Activated CD8-positive, alpha-beta memory T cell treated with anti-CD3 and anti-CD28 coated beads for 1 hour (primary cell): ENCODE measurements around the gene GORASP1.

Experiments used
- DNase-seq, 2 donors: peaks; one replicate each; pipeline ENCODE4 v3.0.0-alpha.2; 2020; ENCODE audit warnings: low read depth in 1 of 2; ENCODE audit errors: extremely low read depth in 1 of 2

The GORASP1 gene

DNA sequence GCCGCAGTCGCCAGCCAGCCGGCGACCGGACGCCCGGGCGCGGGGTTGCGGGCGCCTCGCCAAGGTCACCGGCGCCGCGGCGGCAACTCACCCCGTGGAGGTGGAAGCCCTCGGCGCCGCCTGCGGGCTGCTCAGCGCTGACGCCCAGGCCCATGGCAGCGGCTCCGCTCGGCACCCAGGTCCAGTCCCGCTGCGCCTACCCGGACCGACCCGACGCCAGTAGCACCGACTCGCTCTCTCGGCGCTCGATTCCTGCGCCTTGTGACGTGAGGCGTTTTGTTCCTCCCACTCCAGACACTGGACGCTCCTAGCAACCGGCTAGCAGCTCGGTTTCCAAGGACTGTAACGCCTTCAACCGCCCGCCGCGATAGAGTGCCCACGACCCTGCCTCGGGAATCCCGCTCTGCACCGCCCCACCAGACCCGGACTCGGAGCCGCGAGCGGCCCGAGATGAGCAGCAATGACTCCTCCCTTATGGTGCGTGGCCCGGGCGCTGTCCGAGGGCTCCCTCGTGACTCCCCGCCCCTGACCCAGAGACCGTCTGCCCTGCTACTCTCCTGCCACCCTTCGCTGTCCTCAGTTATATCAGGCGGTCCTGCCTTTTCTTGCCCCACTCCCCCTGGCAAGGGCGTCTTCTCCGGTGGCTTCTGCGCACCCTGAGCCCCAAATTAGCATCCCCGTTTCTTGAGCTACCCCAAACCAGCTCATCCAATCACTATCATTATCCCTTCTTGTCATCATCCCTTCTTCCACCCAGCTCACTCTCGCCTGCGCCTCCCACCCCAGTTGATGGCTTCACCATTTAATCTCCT is at the start of gene GORASP1, which contains the start of gene TTC21A:
TSS of gene GORASP1 (minus strand) at position 240 of the 812 bp plus-strand sequence. CDS start at position 154, 86 bp downstream.
TSS of gene TTC21A (plus strand) at position 293 of the 812 bp plus-strand sequence. CDS start at position 451, 158 bp downstream.
- DNase-seq, result peak; percentile 35 to 36

DNA sequence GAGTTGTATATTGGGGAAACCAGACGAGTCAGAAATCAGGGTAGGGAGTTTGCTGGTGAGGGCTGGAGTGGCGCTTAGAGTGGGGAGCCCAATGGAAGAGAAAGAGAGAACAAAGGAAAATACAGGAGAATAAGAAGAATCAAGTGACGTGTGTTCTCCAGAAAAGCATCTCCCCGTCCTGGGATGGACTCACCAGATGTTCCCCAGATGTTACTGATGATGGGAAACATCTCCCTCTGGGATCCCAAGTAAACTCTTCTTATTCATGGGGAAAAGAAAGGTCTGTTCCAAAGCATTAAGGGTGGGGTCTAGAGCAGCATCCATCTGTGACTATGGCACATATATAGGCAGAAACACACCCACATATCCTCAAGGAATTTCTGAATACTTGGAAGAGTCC is 49.0 kb upstream of the GORASP1 start:
- no peak for DNase-seq

GRCh38 chr3:39154280-39155021 is 47.0 kb upstream of the GORASP1 start:
- DNase-seq, result no peak

DNA sequence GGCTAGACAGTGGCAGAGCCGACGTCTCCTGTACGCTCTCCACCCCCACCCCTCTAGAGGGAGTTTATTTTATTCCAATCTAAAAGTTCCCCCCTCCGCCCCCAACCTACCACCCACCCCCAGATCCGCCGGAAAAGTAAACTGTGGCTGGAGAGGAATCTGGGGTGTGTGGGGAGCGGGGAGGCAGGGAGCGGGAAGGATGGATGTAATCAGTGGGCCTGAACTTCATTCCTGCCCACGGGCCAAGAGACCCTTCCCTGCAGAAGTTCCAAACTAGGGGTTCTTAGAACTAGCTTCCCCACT is 46.5 kb upstream of the GORASP1 start:
- no peak for DNase-seq

- no peak for DNase-seq
Observed at GRCh38 chr3:39150803-39151631, 43.6 kb upstream of the GORASP1 start.

DNA sequence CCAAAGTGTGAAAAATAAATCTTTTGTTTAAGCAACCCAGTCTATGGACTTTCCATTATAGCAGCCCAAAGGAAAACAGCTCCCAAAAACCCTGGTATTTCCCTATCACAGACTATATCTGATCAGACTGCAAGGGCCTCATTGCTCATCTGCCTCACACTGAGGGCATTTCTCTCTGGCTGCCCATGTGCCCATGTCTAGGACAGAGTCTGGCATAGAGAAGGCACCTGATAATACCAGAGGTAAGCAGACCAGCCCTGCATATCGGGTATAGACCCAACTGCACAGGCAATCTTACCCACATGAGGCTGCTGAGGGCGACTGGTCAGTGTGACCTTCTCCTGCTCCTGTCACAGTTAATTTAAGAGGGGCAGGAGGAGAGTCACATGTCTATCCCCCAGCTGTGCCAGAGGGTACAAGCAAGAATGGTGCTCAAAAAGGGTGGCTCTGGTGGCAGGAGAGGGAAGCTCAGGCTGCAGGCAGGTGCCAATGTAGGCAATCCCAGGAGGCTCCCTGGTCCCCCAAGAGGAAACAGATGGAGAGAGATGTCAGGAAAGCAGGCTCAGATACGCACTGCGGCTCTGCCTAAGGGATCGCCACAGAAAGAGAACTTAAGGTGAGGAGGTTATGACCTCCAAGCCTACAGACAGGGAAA is 42.8 kb upstream of the GORASP1 start:
- no peak for DNase-seq

DNA sequence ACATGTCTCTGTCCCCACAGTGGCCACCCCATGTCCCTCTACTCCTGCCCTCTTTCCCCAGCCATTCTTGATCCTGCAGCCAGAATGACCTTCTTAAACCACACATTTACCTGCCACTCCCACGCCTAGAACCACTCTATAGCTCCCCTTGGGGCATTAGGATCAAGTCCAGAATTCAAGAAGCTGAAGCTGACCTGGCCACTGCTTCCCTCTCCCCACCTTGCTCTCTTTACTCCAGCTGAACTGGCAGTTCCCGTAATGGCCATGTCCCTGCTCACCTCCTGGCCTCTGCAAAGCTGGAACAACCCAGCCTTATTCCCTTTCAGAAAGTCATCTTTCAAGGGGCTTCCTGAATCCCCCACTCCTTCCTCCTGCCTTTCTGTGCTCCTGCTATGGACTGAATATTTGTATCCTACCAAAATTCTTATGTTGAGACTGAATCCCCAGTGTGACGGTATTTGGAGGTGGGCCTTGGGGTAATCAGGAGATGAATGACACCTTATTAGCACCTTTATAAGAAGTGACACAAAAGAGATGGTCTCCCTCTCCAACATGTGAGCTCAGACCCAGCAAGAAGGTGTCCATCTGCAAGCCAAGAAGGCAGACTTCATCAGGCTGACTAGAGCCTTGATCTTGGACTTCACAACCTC is 42.2 kb upstream of the GORASP1 start:
- DNase-seq, result no peak

GRCh38 chr3:39149059-39149455 is 41.6 kb upstream of the GORASP1 start:
- no peak for DNase-seq

DNA sequence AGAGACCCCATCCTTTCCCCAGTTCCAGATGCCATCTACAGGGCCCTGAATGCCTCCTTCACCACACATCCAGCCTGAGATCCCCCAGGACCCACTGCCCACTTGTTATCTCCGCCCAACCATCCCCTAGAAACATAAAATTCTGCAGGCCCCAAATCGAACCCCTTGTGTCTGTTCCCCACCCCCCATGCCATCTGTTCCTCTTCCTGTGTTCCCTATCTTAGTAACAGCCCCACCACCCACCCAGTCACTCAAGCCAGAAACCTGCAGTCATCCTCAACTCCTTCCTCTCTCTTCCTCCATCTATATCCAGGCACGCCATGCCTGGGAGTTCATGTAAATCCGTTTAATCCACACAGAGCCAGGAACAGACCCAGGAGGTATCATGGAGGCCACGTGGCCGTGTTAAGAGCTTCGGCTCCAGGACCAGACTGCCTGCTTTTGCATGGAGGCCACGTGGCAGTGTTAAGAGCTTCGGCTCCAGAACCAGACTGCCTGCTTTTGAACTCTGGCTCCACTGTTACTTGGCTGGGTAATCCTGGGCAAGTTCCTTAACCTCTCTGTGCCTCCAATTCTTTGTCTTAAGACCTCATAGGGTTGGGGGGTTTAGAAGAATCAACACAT is 41.1 kb upstream of the GORASP1 start:
- no peak for DNase-seq

DNA sequence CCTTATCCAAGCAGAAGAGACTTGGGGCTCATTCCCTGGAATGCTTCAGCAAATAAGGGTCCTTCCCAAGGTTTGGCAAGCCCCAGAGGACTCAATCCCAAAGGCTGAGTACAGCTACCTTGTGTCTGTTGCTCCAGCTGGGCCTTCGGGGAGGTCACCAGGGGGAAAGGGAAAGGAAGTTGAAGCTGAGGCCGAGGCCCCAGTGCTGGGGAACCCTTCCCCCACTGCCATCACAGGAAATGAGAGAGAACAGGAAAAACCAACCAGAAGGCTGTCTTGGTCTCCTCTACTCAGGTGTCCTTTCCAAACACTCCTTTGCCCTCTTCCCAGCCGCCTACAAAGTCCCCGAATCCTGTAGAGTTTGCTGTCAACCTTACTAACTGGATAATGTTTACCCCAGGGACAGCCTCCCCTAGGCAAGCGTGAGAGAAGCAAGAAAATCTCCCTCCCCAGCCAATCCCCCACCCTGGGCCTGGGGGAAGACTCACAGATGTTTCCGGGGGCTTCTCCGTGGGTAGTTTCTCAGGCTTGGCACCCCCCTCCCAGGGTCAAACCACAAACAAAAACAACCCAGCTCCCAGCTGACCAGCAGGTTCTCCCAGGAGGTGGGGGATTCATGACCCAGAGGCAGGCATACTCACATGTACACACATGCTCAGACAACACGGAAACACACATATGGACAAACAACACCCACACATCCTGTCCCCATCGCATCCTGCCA is 40.4 kb upstream of the GORASP1 start:
- DNase-seq, result no peak

GRCh38 chr3:39146611-39147591 is 39.5 kb upstream of the GORASP1 start:
- DNase-seq, result peak; percentile 48 to 57

GRCh38 chr3:39146083-39146501 is 38.7 kb upstream of the GORASP1 start:
- no peak for DNase-seq

DNA sequence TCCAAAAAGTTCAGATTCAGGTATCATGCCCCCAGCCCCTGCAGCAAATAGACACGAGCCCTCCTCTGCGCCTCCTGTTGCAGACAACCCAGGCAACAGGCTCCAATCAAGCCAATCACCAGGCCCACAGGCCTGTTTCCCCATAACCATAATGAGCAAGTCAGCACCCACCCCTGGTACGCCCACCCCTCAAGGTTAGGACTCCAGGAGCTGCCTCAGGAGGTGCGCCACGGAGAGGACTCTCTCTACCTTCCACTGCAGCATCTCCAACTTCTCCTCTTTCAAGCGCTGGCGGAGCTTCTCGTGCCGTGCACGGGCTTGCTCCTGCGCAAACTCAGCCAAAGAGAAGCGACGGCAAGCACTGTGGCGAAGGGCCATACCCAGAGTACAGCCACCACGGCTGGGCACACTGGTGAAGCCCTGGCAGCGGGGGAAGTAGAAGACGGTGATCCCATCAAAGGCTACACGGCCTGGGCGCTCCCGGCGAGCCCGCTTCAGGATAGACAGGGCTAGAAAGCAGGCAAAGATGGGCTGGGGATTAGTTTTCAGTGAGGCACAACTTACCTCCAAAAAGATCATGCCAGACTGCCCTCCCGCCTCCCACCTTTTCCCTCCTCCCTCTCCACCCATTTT is 37.4 kb upstream of the GORASP1 start:
- no peak for DNase-seq

GRCh38 chr3:39144095-39144747 is 36.8 kb upstream of the GORASP1 start:
- DNase-seq, result no peak

DNA sequence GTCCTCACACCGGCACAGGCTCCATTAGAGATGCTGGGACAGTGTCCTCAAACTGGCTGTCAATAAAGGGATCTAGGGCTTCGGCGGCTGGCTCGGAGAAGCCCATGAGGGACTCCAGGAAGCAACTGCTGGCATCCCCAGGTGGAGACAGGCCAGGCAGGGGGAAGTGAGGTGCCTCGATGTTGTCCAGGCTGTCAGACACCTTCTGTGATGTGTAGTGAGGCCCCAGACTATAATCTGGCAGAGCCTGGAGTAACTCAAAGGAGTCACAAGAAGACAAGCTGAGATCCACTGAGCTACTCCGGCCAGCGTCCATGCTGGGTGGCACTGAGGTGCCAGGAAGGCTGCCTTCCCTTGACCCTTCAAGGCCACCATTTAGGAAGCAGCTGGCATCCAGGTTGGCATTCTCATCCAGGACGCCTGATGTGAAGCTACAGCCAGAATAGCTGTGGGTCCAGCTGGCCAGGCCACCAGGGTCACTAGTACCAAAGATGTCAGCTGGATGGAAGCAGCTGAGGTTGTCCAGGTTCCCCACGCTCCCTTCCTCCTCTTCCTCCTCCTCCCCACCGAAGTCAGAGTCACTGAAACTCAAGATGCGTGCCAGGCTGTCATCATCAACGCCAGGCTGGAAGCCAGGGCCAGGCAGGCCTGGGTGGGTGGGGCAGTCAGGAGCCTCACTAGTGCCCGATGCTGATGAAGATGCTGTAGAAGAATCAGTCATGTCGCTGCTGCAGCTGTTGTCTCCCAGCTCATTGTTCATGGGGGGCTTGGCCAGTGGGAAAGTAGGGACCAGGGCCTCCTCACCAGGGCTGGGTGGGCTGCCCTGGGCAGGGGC is 35.8 kb upstream of the GORASP1 start:
- DNase-seq, result no peak

- DNase-seq, result no peak
Observed at GRCh38 chr3:39142067-39142466, 34.6 kb upstream of the GORASP1 start.
